ENCODE data around the gene SELENOV. TPM values are rescaled to one million over a fixed set of nuclear protein-coding genes. Genes with fewer than 3 reads are reported as not detected.

The SELENOV gene
- total and polyA plus RNA-seq, 3 donors from 2014 or later: 2.5 to 19.7 (median 10.8) TPM

- Histone ChIP-seq H3K36me3 (ENCODE audit: low read depth, missing control alignments) (no peaks in the 10 kb centered on the region), H3K27me3 (peaks cover 3% of the 10 kb centered on the region), H3K27ac (no peak overlapping the region), H3K9me3 (no peaks in the 10 kb centered on the region), H3K4me3 (no peak overlapping the region), H3K4me1 (peaks cover 3% of the 10 kb centered on the region)
- WGBS, 2 donors: 67 to 70% methylated on average over 2 of the region's 2 CpGs
- intact Hi-C loops (cut with DNase I; ENCODE audit: low total_unique reads): no loop called here
- no peak for DNase-seq
- TF ChIP-seq, protein P1, sequence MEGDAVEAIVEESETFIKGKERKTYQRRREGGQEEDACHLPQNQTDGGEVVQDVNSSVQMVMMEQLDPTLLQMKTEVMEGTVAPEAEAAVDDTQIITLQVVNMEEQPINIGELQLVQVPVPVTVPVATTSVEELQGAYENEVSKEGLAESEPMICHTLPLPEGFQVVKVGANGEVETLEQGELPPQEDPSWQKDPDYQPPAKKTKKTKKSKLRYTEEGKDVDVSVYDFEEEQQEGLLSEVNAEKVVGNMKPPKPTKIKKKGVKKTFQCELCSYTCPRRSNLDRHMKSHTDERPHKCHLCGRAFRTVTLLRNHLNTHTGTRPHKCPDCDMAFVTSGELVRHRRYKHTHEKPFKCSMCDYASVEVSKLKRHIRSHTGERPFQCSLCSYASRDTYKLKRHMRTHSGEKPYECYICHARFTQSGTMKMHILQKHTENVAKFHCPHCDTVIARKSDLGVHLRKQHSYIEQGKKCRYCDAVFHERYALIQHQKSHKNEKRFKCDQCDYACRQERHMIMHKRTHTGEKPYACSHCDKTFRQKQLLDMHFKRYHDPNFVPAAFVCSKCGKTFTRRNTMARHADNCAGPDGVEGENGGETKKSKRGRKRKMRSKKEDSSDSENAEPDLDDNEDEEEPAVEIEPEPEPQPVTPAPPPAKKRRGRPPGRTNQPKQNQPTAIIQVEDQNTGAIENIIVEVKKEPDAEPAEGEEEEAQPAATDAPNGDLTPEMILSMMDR (IDR thresholded peaks at IDR 0.05): no peak
- no peak for TF ChIP-seq POLR2A (IDR thresholded peaks at IDR 0.05)
These were observed 2.0 kb upstream of the SELENOV start for GRCh38 chr19:39512988-39513387.

GRCh38 chr19:39515551-39516191 lies 732 bp downstream of the SELENOV start:
- TF ChIP-seq, protein P1 (IDR thresholded peaks at IDR 0.05): no peak
- no peak for TF ChIP-seq POLR2A (IDR thresholded peaks at IDR 0.05)
- intact Hi-C loops (cut with DNase I; ENCODE audit: low total_unique reads): no loop called here
- Histone ChIP-seq H3K4me1 (peaks cover 3% of the 10 kb centered on the region), H3K36me3 (ENCODE audit: low read depth, missing control alignments) (no peaks in the 10 kb centered on the region), H3K4me3 (peak overlapping the region; percentile 37), H3K27ac (no peak overlapping the region), H3K27me3 (peaks cover 3% of the 10 kb centered on the region), H3K9me3 (no peaks in the 10 kb centered on the region)
- no peak for DNase-seq
- WGBS, 2 donors: 2 to 7% methylated on average over 6 to 44 of the region's 44 CpGs

DNA sequence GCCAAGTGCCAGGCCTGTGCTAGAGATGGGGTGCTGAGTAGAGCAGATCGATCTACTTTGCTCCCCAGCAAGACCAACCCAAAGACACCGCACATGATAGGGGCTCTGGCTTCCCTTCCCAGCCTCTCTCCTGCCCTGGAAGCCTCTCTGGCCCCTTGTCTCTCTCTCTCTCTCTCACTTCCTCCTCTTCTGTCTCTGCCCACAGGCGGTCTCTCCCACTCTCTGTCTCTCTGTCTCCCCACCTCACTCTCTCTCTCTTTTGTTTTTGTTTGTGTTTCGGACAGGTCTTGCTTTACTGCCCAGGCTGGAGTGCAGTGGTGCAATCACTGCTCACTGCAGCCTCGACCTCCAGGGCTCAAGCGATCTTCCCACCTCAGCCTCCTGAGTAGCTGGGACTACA lies 1.3 kb downstream of the SELENOV start:
- intact Hi-C loops (cut with DNase I; ENCODE audit: low total_unique reads): no loop called here
- Histone ChIP-seq H3K27ac (no peak overlapping the region), H3K4me1 (peaks cover 3% of the 10 kb centered on the region), H3K27me3 (peaks cover 3% of the 10 kb centered on the region), H3K4me3 (no peak overlapping the region), H3K36me3 (ENCODE audit: low read depth, missing control alignments) (no peaks in the 10 kb centered on the region), H3K9me3 (no peaks in the 10 kb centered on the region)
- no peak for DNase-seq
- WGBS, 2 donors: 37 to 41% methylated on average over 6 of the region's 6 CpGs
- TF ChIP-seq, protein P1 (IDR thresholded peaks at IDR 0.05): no peak

DNA sequence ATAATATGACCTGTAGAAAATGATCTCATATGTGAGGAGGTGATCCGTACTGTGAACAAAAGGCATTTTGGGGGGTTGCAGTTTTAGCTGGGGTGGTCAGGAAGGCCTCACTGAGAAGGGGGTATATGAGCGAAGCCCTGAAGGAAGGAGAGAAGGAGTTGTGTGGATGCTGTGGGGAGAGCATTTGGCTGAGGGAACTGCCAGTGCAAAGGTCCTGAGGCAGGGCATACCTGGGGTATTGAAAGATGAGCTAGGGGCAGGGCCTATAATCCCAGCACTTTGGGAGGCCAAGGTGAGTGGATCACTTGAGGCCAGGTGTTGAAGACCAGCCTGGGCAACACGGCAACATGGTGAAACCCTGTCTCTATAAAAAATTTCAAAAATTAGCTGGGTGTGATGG lies 2.5 kb downstream of the SELENOV start:
- Histone ChIP-seq H3K9me3 (no peaks in the 10 kb centered on the region), H3K4me3 (no peak overlapping the region), H3K36me3 (ENCODE audit: low read depth, missing control alignments) (no peaks in the 10 kb centered on the region), H3K27me3 (peaks cover 3% of the 10 kb centered on the region), H3K4me1 (peaks cover 3% of the 10 kb centered on the region), H3K27ac (no peak overlapping the region)
- 69 to 75% methylated on average over 3 of the region's 3 CpGs for WGBS, 2 donors
- intact Hi-C loops (cut with DNase I; ENCODE audit: low total_unique reads): no loop called here
- TF ChIP-seq POLR2A (IDR thresholded peaks at IDR 0.05): no peak
- TF ChIP-seq, protein P1 (IDR thresholded peaks at IDR 0.05): no peak
- no peak for DNase-seq

GRCh38 chr19:39518458-39518857 lies 3.5 kb downstream of the SELENOV start:
- Histone ChIP-seq H3K9me3 (no peaks in the 10 kb centered on the region), H3K27ac (no peak overlapping the region), H3K36me3 (ENCODE audit: low read depth, missing control alignments) (no peaks in the 10 kb centered on the region), H3K4me1 (peaks cover 3% of the 10 kb centered on the region), H3K4me3 (no peak overlapping the region), H3K27me3 (peaks cover 3% of the 10 kb centered on the region)
- no peak for TF ChIP-seq POLR2A (IDR thresholded peaks at IDR 0.05)
- TF ChIP-seq, protein P1 (IDR thresholded peaks at IDR 0.05): no peak
- no peak for DNase-seq
- 38 to 55% methylated on average over 5 of the region's 5 CpGs for WGBS, 2 donors
- intact Hi-C loops (cut with DNase I; ENCODE audit: low total_unique reads): no loop called here
